MV-4-11 (cell line): ENCODE data around the gene RABGAP1L.

Experiments used
- DNase-seq: peaks from one replicate; lab custom pipeline; 2025; lab: John Stamatoyannopoulos, UW

RABGAP1L gene

DNA sequence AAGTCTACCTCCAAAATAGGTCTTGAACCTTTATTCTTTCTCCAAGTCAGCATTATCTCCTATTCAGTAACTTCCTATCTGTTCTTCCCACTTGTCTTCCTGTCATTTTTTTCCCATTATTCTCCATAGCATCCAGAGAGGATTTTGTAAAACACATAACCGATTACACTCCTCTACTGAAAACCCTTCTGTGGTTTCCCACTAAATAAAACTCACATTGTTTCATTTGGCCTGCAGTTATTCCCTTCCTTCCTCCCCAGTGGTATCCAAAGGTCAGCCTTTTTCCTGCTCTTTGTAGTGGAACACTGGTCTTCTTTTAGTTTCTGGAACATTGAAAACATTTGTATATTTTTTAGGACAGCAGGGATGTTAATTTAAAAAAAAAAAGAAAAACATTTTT, 554.5 kb downstream of the RABGAP1L start:
- no peak for DNase-seq

DNA sequence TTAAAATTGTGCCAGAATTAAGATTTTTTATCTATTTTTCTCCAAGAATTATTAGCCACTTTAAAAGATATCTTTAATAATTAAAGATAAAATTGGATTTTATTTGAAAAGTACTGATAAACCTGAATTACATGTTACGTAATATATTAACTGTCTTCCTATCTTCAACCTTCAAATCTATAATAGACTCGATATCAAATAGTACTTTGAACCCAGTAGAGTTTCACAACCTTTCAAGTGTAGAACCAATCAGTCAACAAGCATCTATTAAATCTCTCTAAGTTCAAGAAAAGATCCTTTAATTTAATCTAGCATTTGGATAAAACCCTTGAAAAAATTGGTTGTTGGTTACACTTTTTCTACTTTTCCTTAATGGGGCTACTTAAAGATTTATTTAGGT, 559.9 kb downstream of the RABGAP1L start:
- no peak for DNase-seq

GRCh38 chr1:174720618-174721017, 561.3 kb downstream of the RABGAP1L start:
- DNase-seq: no peak

DNA sequence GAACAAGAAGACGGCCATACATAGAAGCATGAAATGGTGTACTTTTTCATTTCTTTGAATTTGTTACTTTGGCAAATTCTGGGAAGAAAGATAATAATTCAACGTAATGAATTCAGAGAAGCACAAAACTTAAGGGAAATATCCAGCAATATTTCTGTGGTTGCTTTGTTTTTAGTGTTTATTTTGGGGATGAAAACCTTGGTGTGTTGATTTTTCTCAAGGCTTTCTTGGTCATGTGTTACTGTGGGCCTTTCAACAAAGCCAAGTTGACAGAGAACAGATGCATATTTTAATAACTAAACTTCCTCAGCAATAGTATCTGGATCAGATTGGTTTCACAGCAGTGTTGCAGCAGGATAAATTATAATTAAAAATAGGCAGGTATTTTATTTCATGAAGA, 561.9 kb downstream of the RABGAP1L start:
- DNase-seq: no peak

- DNase-seq: no peak
Measured at GRCh38 chr1:174723816-174724215, 564.5 kb downstream of the RABGAP1L start.

- DNase-seq: no peak
Measured at GRCh38 chr1:174724219-174724618, 564.9 kb downstream of the RABGAP1L start.

- peak; percentile 14 for DNase-seq
Measured at GRCh38 chr1:174726167-174726879, 567.0 kb downstream of the RABGAP1L start.

GRCh38 chr1:174726880-174727585, 567.7 kb downstream of the RABGAP1L start:
- DNase-seq: no peak

DNA sequence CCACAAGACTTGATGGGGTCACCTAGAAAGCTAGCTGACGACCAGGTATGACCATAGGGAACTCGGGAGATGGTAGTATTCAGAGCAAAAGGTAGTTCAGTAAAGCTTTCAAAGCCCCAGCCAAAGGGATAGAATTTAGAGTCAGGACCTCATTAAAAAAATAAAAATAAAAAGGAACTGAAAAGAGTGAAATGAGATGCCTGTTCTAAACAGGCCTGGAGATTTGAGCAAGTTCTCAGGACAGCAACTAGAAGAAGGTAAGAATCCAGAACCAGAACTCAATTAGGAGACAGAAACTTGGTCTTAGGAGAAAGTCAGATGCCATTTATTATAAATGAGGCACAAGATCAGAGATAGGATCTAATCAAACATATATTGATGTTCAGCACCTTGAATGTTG, 575.0 kb downstream of the RABGAP1L start:
- no peak for DNase-seq

GRCh38 chr1:174736831-174737230, 577.5 kb downstream of the RABGAP1L start:
- DNase-seq: no peak

GRCh38 chr1:174740249-174740968, 581.1 kb downstream of the RABGAP1L start:
- peak; percentile 42 for DNase-seq

DNA sequence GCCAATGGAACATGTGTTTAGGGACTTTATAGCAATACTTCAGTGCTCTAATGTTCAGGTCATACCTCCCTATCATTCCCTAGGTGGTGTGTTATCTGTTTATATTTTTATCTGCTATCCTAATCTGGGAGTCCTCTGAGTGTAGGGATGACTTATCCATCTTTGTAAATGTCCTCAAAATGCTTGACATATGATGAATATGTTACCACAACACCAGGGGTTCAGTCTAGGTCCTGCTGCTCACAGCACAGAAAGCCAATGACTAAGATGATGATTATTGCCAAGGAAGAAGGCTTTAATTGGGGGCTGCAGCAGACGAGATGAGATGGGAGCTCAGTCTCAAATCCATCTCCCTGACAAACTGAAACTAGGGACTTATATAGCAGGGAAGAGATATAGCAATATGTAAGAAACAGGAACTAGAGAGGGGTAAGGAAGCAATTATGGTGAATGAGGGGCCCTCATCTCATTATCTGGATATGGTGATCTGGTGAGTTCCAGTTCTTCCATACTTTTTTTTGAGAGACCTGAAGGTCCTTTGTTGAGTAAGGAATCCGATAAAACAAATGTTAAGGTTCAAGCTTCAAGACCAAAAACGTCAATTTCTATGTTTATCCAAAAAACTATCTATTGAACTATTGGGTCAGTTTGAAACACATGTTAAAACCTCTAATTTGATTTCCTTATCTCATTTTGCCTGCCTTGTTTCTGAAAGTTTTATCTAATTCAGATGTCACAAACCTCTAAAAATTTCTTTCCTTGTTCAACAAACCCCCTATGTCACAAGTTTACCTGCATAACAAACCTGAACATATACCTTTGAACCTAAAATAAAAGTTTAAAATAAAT, 583.7 kb downstream of the RABGAP1L start:
- peak; percentile 68 for DNase-seq

DNA sequence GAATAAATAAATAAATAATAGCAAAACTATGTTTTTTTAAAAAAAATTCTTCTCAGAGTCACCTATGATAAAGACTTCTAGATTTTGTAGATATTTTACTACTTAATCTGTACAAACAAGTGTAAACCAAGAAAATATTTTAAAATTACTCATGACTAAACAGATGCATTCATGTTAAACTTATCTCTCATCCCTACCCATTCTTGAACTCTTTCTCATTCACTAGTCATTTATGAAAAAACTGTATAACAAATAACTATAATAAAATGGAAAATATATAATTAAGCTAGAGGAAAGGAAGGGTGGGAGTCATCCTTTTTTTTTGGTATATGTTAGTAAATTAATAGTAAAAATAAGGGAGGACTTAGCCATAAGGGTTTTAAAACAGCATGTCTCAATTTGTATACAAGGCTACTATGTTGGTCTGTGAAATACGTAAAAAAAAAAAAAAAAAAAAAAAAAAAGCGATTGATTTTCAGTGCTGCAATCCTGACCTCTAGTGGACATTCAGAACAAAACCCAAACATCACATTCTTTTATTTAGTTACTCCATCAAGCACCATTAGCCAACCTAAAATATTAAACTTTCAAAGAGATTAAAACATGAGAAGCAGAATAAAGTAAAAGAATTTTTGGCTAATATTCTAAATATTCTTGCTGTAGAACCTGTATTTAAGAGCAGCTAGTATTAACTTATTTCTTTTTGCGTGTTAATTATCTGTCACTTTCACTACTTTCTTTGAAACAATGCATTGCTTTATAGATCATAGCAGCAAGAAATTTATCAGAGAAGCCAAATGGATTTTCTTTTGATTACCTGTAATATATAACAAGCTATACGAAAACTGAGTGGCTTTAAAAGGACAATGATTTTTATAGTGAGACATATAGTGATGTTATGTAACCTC, 584.6 kb downstream of the RABGAP1L start:
- DNase-seq: peak; percentile 45

DNA sequence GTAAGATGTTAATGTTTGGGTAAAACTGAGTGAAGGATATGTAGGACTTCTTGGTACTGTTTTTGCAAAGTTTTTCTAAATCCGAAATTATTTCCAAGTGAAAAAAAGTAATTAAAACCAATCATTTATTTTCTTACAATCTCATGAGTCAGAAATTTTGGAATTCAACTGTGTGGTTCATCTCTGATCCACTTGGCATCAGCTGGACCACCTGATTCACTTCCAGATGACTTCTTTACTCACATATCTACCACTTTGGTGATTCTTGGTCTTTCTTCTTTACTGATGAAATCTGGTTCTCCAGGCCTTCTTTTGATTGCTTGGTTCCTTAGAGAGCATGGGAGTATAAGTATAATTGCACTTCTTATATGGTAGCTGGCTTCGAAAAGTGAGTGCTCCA, 585.6 kb downstream of the RABGAP1L start:
- DNase-seq: no peak

GRCh38 chr1:174746024-174746808, 586.9 kb downstream of the RABGAP1L start:
- DNase-seq: no peak

DNA sequence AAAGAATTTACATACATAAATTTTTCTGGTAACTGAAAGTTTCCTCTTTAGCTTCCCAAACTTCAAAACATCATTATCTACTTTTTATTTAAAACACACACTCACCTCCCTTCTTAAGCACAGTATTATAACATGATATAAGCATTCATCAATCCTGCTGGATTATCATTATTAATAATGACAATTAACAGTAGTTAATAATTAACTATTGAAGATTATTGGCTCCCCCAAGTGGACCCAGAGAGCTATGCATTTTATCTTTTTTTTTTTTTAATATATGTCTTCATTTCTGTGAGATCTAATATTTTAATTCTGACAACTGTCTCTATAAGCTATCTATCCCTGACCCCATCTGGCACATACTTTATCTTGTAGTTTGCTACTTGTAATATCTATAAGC, 588.3 kb downstream of the RABGAP1L start:
- DNase-seq: no peak

- DNase-seq: no peak
Measured at GRCh38 chr1:174748586-174748985, 589.3 kb downstream of the RABGAP1L start.

- no peak for DNase-seq
Measured at GRCh38 chr1:174753131-174753530, 593.8 kb downstream of the RABGAP1L start.

DNA sequence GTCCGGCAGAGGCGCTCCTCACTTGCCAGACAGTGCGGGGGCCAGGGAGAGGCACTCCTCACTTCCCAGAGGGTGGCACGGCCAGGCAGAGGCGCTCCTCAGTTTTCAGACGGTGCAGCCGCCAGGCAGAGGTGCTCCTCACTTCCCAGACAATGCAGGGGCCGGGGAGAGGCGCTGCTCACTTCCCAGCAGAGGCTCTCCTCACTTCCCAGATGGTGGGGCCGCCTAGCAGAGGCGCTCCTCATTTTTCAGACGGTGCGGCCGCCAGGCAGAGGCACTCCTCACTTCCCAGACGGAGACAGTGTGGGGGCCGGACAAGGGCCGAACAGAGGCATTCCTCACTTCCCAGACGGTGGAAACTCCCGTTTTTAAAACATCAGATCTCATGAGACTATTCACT, 602.0 kb downstream of the RABGAP1L start:
- DNase-seq: no peak

- no peak for DNase-seq
Measured at GRCh38 chr1:174761901-174762585, 602.7 kb downstream of the RABGAP1L start.
